GM12878 (cell line): Measurements from ENCODE around the gene TAF11L12.

Source experiments
- CTCF ChIP-seq, 3 experiments: IDR thresholded peaks in 2 of 3; conservative IDR thresholded peaks in 1 of 3; 2 replicates each; pipeline ENCODE4 v1.5.1; 2011; ENCODE audit warnings: low read depth in 3 of 3, low read length in 3 of 3, mild to moderate bottlenecking in 3 of 3, control low read depth in 2 of 3, moderate library complexity in 2 of 3, inconsistent platforms in 1 of 3, mixed read lengths in 1 of 3; ENCODE audit not compliant: control insufficient read depth in 2 of 3, insufficient read depth in 1 of 3; ENCODE audit errors: extremely low read depth in 1 of 3
- IKZF1 ChIP-seq: fragments of 450-650 bp; conservative IDR thresholded peaks from 2 replicates; pipeline ENCODE4 v1.6.1; 2017; ENCODE audit warnings: antibody characterized with exemption, mild to moderate bottlenecking
- JUND ChIP-seq: IDR thresholded peaks from 2 replicates; pipeline ENCODE4 v1.6.1; 2012; ENCODE audit warnings: low read depth, mild to moderate bottlenecking, low read length, improper control_type of control experiment, moderate library complexity
- SRF ChIP-seq, 2 experiments: IDR thresholded peaks; 2 replicates each; pipeline ENCODE4 v1.6.1; 2011; ENCODE audit warnings: low read depth in 2 of 2, low read length in 2 of 2, mild to moderate bottlenecking in 1 of 2, moderate library complexity in 1 of 2

GRCh38 chr5:17619354-17619753, 9.2 kb downstream of the TAF11L12 start:
- no peak for TF ChIP-seq SRF (IDR thresholded peaks at IDR 0.05; ENCODE audit: low read depth in 2 of 2, low read length in 2 of 2)
- TF ChIP-seq CTCF (IDR thresholded peaks at IDR 0.05 in 2 of 3, conservative IDR thresholded peaks at IDR 0.05 in 1 of 3; ENCODE audit: control insufficient read depth in 2 of 3, extremely low read depth in 1 of 3, insufficient read depth in 1 of 3, low read depth in 3 of 3, low read length in 3 of 3): no peak
- TF ChIP-seq JUND: no peak
- TF ChIP-seq IKZF1: no peak
